Activated gamma-delta T cell (primary cell): ENCODE results near the gene ERV3-1.
"Not testable (repeated sequence)": the region's sequence is repeated elsewhere in the genome, so short reads cannot be mapped to it uniquely, and the experiment has no call there.

ENCODE experiments used
- DNase-seq: peaks from one replicate; lab custom pipeline; 2025; lab: John Stamatoyannopoulos, UW

Gene ERV3-1

DNA sequence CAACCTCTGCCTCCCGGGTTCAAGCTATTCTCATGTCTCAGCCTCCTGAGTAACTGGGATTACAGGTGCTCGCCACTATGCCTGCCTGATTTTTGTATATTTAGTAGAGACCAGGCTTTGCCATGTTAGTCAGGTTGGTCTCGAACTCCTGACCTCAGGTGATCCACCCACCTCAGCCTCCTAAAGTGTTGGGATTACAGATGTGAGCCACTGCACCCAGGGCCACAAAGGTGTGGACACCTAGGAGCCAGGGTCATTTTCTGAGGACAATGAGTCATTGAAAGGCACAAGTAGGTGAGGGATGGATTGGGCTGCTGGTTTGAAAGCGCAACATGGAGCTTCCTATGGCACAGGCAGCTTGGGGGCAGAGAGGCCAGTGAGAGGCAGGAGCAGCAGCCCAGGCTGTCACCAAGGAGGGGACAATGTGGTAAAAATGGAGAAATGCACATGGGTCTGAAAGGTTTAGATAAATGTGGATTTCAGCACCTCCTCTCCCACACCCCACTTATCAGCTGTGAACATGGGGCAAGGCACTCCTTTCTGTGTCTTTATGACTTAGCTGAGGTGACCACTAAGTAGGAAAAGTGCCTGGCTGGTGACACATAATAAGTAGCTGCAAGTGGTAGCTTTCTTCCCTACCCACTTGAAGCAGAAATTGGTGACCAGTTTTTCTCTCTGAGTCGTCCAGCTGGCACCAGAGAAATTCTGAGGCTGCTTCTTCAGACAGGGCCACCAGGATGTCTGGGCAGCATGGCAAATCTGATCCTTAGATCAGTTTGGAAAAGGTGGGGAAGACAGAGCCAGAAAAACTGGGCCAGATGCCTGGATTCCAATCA, 61.6 kb downstream of the ERV3-1 start:
- not testable (repeated sequence) for DNase-seq
